ENCODE measurements around the gene CTSW.

The CTSW gene

GRCh38 chr11:65899356-65900124 lies 19.9 kb downstream of the CTSW start (continued):
- no peak for TF ChIP-seq ZNF629 (tag by site-specific recombination; IDR thresholded peaks at IDR 0.05)
- peak; percentile 13; the same call in 1 of the 2 replicates for TF ChIP-seq BCL11A (tag by site-specific recombination; IDR thresholded peaks at IDR 0.05; ENCODE audit: low read depth)
- peak; percentile 44; the same call in 1 of the 2 replicates for TF ChIP-seq PATZ1 (tag by site-specific recombination; IDR thresholded peaks at IDR 0.05)
- no peak for TF ChIP-seq ZNF549 (tag by site-specific recombination; IDR thresholded peaks at IDR 0.05)
- no peak for TF ChIP-seq ZBTB44 (tag by site-specific recombination; IDR thresholded peaks at IDR 0.05)
- TF ChIP-seq WT1 (tag by site-specific recombination; IDR thresholded peaks at IDR 0.05): peak; percentile 62
- peak; percentile 67; the same call in 1 of the 2 replicates for TF ChIP-seq ZNF398 (tag by site-specific recombination; IDR thresholded peaks at IDR 0.05)
- TF ChIP-seq ZNF747 (tag by site-specific recombination; IDR thresholded peaks at IDR 0.05): no peak
- TF ChIP-seq ZNF16 (tag by site-specific recombination; IDR thresholded peaks at IDR 0.05; ENCODE audit: low read depth): no peak
- peak; percentile 27; the same call in 1 of the 2 replicates for TF ChIP-seq KLF16 (tag by site-specific recombination; IDR thresholded peaks at IDR 0.05)
- peak; percentile 27; the same call in 1 of the 2 replicates for TF ChIP-seq KLF8 (tag by site-specific recombination; IDR thresholded peaks at IDR 0.05)
- TF ChIP-seq HIC1 (tag by site-specific recombination; IDR thresholded peaks at IDR 0.05): peak; percentile 95
- no peak for TF ChIP-seq ZNF514 (tag by site-specific recombination; IDR thresholded peaks at IDR 0.05)
- 0 out of 2 replicates have a peak, but pooled peaks have one; percentile 27 for TF ChIP-seq SP7 (tag by site-specific recombination; IDR thresholded peaks at IDR 0.05)
- TF ChIP-seq ZXDB (tag by site-specific recombination; IDR thresholded peaks at IDR 0.05): peak; percentile 29; the same call in 1 of the 2 replicates
- no peak for TF ChIP-seq ZNF488 (tag by site-specific recombination; IDR thresholded peaks at IDR 0.05)
- peak; percentile 44 for TF ChIP-seq KLF9 (tag by site-specific recombination; IDR thresholded peaks at IDR 0.05; ENCODE audit: low read depth)
- no peak for TF ChIP-seq ZNF391 (tag by site-specific recombination; IDR thresholded peaks at IDR 0.05; ENCODE audit: borderline replicate concordance, low read depth)
- TF ChIP-seq ZNF280C (tag by site-specific recombination; IDR thresholded peaks at IDR 0.05): no peak
- TF ChIP-seq ZSCAN18 (tag by site-specific recombination; IDR thresholded peaks at IDR 0.05): no peak
- peak; percentile 26; the same call in 1 of the 2 replicates for TF ChIP-seq REPIN1 (tag by site-specific recombination; IDR thresholded peaks at IDR 0.05; ENCODE audit: low read depth)
- no peak for TF ChIP-seq ZNF660 (tag by site-specific recombination; IDR thresholded peaks at IDR 0.05)
- TF ChIP-seq BCL11B (tag by site-specific recombination; IDR thresholded peaks at IDR 0.05; ENCODE audit: low read depth): peak; percentile 55; the same call in 1 of the 2 replicates
- peak; percentile 93 for TF ChIP-seq GLIS2 (tag by site-specific recombination; IDR thresholded peaks at IDR 0.05)
- no peak for TF ChIP-seq ZNF701 (tag by site-specific recombination; IDR thresholded peaks at IDR 0.05)

Data from HEK293 (cell line).